GM04504 (cell line): Measurements from ENCODE around the gene GEMIN7.
"Not testable (repeated sequence)": the region's sequence is repeated elsewhere in the genome, so short reads cannot be mapped to it uniquely, and the experiment has no call there.

Source experiments
- DNase-seq: peaks from one replicate; pipeline ENCODE4 v3.0.0-alpha.2; 2012; ENCODE audit warnings: low read depth

GEMIN7 gene

DNA sequence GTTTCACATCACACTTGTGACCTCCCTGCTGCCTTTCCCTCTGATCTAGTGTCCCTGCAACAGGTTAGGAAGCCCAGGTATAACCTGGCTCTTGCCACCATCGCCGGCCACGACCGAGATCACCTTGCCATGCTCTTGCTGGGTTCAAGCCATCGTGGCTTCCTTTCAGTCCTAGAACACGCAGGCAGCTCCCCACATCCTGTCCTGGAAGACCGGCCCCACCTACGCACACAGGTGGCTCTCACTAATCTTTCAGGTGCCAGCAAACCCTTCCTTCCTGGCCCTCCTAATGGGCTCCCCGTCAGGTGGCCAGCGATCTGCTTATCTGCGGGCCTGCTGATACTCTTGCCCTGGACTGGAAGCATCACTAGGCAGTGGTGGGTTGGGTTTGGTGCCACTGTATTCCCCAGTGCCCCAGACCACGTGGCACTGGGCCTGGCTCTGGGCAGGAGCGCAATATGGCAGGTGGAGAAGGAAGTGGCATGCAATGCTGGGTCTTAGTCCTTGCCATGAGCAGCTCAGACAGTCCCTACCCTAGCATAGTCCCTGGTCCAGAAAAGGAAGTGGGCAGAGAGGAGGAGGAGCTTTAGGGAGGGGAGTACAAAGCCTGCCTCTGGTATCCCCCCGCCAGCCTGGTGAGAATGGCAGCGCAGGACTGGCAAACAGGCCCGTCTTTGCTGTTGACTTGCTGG, 25.7 kb downstream of the GEMIN7 start:
- no peak for DNase-seq

DNA sequence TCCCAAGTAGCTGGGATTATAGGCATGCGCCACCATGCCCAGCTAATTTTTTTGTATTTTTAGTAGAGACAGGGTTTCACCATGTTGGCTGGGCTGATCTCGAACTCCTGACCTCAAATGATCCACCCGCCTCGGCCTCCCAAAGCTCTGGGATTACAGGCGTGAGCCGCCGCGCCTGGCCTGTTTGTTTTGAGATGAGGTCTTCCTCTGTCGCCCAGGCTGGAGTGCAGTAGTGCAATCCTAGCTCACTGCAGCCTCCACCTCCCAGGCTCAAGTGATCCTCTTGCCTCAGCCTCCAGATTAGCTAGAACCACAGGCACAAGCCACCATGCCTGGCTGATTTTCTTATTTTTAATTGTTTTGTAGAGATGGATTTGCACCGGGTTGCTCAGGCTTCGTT, 27.3 kb downstream of the GEMIN7 start:
- DNase-seq = not testable (repeated sequence)

DNA sequence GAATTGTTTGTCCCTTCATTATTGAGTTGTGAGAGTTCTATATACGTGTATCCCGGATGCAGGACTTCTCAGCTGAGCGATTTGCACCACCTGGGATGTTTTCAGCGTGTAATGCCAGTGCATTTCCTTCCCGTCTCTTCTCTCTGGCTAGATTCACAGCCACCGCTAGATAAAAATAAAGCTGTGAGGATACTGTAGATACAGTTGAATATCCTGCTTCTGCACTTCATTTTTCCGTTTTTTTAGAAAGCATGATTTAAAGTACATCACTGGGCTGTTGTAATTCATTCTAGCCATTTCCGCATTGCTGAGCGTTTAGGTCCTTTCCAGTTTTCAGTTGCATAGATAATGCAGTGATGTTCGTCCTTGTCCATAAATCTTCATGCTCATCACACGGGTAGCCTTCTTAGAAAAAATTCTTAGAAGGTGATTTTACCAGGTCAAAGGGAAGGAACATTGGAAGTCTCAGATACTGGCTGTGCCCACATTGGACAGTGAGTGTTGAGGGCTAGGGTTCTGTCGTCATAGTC, 28.6 kb downstream of the GEMIN7 start:
- DNase-seq = no peak

DNA sequence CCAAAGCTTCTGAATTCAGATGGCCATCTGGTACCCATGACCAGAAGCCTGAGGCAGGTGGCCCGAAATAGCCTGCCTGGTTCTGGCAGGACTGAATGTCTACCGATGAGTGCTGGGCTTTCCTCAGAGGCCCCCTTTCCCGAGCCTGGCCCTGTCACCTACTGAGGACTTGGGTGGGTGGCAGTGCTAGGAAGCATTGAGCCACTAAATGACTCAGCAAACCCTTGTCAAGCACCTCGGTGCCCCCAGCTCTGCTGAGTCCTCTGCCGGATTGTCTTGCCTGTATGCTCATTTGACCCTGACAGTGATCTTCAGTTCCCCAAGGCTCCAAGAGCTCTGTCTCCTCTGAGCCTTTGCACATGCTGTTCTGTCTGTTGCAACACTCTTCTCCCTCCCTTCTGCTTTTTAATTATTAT, 31.8 kb downstream of the GEMIN7 start:
- no peak for DNase-seq

DNA sequence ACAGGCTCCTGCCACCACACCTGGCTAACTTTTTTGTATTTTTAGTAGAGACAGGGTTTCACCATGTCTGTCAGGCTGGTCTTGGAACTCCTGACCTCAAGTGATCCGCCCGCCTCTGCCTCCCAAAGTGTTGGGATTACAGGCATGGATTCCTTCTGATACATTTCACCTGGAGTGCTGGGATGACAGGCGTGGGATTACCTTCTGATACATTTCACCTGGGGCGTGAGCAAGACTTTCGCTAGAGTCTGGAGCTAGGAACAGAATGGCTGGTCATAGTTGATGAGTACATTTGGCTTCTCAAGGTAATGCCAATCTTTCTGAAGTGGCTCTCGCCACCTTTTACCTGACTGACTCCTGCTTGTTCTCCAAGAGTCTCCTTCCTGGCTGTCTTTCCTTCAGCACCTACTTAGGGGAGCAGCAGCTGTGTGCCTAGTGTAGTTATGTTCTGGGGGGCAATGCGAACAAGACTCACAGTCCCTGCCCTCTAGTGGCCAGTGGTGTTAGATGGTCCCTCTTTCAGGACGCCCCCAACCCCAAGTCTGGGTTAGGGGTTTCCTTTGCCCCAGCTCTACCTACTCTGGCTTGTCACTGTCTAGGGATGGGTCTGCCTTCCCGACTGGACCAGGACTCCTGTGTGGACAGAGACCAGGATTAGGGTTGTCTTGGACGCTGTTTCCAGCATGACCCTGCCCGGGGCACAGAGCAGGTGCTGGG, 33.2 kb downstream of the GEMIN7 start:
- no peak for DNase-seq

DNA sequence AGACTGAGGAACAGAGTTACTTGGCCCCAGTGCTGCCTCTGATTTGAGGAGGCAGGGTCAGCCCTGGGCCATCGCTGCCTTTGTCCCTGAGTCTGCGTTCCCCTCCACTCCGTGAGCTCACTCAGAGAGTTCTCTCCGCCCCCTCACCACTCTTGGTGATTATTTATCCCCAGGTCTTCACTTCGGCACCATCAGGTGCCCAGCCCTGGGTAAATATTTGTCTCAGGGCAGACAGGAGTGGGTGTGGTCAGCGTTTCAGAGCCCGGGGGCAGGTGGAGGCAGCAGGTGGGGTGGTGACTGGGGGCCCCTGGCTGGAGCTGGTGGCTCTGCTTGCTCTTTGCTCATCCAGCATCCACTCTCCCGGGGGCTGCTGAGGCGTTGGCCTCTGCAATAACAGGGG, 34.6 kb downstream of the GEMIN7 start:
- DNase-seq = no peak

DNA sequence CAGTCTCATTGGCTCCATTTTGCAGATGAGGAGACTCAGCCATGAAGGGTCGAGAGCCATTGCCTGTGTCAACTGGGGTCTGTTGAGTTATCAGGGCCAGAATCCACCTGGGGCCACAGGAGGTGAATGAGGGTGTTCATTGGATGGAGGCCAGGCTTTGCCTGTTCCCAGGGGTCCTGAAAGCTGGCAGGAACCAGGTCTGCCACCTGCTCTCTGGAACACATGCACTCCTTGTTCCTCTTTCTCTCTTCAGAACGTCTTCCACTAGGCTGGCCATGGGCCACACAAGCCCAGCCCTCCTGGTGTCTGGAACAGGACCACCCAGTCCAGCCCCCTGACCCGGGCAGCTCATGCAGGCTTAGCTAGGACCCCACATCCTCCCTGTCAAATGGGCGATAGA, 35.1 kb downstream of the GEMIN7 start:
- no peak for DNase-seq

DNA sequence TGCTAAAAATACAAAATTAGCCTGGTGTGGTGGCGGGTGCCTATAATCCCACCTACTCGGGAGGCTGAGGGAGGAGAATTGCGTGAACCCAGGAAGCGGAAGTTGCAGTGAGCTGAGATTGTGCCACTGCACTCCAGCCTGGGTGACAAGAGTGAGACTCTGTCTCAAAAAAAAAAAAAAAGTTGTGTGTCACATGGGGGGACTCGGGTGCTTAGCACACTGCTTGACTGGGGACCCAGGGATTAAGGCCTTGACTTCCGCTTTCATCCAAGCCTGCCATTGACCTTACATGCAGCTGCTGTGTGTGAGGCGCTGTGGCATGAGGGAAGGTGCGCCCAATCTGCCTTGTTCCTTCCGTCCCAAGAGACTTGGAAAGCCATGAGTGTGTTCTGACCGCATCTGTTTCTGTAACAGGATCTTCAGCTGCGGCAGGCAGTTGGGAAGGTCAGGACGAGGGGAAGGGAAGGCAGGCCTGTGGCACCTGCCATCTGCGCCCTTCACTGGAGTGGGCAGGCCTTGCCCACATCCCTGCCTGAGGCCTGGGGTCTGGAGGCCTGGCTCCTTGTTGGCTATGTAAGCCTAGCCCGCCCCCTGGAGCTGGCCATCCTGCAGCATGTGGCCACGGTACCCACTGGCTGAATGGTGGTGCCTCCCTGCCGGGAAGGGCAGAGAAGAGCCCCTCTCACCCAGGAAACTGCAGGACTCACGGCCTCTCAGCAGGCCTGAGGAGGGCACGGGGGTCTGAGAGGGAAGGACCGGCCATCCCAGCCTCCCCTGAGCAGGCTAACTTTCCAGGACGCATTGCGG, 37.0 kb downstream of the GEMIN7 start:
- no peak for DNase-seq

DNA sequence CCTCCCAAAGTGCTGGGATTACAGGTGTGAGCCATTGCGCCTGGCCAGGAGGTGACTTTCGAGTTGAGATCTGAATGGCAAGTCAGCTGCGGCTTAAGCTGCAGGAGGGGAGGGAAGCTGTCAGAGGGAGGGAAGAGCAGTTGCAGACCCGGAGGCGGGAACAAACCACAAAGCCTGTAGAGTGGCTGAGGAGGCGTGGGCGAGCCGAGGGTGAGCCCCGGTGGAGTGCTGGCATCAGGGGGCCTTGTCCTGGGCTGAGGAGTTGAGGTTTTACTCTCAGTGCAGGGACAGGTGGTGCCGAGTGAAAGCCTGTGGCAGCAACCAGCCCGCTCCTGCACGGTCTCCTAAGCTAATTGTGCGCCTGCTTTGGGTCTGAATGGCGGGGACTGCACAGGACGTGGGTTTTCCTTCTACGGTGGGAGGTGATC, 38.1 kb downstream of the GEMIN7 start:
- no peak for DNase-seq

DNA sequence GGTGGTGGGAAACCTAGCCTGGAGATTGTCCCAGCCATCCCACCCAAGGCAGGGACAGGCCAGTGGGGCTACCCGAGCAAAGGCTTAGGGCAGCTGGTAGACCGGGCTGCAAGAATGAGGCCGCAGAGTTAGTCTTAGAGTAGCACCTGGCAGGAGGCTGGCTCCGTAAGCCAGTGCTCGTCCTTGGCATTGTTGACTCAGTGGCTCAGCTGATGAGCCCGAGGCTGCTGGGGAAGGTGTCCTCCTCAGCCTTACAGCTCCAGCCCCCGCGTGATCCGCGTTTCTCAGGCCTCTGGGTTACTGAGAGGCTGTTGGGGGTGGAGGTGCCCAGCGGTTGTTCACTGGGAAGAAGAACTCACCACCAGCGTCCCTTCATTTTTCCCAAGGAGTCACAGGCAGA, 38.6 kb downstream of the GEMIN7 start:
- no peak for DNase-seq

DNA sequence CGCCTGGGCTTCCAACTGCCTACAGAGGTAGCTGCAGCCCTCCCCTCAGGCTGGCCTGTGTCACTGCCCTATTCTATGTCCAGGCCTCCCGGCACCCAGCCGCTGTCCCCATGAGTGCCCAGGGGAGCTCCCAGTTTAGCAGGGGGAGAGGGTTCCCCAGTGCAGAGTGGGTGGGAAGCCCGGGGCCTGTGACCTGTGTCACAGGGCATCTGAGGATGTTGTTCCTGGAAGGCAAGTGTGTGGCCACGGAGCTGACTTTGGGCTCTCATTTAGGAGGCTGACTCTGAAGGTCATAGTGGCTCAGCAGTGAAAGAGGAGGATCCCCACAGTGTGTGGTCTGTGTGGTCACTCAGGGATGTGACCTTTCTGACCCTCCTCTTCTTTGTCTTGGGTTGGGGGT, 39.0 kb downstream of the GEMIN7 start:
- no peak for DNase-seq

DNA sequence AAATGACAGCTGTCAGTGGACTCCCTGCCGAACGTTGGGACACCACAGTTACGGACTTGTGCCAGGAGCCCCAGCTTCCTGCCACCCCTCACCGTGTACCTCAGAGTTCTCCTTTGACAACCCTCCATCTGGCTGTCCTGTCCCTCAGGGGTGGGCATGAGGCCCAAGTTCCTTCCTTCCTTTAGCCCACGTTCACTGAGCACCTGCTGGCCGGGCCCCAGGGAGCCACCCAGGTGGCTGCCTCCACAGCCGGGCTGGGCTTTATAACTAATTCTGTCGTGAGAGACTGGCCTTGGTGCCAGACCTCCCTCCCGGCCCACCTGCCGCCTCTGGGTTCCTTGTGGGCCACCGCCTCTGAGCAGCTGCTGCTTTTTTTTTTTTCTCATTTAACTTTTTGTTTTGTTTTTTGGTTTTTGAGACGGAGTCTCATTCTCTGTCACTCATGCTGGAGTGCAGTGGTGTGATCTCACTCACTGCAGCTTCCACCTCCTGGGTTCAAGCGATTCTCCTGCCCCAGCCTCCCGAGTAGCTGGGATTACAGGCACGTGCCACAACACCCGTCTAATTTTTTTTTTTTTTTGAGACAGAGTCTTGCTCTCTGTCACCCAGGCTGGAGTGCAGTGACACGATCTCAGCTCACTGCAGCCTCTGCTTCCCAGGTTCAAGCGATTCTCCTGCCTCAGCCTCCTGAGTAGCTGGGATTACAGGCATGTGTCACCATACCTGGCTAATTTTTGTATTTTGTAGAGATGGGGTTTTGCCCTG, 39.7 kb downstream of the GEMIN7 start:
- DNase-seq = not testable (repeated sequence)

DNA sequence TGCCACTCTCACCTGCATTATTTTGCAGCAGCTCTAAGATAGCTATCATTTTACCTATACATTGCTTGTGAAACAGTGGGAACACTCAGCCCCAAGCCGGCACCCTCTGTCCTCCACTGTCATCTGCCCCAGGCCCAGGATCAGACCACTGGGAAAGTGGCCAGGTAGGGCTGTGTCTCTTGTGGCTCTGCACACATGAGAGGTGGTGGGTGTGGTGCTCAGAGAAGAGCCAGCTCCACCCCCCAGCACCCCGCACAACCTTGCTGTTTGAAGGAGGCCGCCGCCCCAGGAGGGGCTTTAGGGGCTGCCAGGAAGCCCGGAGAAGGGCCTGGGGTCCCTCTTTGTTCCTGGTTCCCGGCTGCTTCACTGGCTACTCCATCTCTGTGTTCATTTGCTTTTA, 40.5 kb downstream of the GEMIN7 start:
- DNase-seq = no peak

DNA sequence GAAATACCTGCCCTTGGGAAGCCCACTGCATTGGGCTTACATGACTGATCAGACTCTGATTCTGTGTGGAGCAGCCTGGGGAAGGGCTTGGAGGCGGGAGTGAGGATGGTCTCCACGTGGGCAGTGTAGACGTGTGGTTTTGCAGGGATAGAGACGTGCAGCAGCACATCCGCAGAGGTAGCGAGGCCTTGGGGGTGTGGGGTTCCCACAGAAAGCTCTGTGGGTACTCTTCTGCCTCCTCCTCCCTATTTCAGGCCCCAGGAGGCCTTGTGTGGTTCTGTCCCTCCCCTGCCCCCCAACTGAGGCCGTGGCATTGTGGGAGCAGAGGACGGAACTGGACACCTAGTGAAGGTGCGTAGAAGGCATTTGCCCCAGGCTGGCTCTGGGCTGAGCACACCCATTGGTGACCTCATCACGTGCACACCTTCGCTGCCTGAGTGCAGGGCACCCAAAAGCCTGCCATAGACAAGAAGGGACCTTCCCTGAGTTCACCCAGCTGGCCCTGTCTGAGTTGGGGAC, 42.8 kb downstream of the GEMIN7 start:
- DNase-seq = no peak

DNA sequence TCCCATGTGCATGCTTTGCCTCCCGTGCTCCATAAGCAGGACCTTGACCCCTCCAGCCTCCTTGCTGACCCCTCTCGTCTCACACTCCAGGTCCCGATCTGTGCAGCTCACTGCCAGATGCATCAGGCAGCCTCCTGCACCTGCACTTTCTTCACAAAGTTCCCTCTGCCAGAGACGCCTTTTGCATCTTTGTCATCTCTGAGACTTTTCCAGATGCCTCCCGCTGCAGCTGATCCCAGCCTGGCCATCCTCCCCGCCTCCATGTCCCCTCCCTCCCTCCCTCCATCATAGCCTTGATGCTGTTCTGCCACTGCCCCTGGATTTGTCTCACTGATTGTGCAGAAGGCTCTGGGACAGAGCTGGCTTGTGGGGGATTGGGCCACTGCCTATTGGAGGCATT, 43.8 kb downstream of the GEMIN7 start:
- no peak for DNase-seq

DNA sequence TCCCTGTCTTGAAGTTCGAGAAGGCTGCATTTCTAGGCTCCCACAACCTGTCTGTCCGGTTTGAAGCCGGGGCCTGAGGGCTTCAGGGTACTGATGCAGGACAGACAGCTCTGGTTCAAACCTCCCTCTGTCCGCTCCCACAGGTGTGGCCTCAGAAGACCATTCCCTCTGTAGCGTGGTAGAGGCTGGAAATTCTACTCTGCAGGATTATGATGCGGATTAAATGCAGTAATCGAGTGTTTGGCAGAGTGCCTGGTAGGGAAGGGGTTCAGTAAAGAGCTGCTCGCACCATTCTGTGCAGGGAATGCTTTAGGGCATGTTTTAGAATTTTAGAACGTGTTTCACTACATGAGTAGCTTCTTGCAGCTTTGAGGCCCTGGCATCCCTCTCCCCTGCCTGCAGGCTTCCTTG, 44.4 kb downstream of the GEMIN7 start:
- DNase-seq = no peak

DNA sequence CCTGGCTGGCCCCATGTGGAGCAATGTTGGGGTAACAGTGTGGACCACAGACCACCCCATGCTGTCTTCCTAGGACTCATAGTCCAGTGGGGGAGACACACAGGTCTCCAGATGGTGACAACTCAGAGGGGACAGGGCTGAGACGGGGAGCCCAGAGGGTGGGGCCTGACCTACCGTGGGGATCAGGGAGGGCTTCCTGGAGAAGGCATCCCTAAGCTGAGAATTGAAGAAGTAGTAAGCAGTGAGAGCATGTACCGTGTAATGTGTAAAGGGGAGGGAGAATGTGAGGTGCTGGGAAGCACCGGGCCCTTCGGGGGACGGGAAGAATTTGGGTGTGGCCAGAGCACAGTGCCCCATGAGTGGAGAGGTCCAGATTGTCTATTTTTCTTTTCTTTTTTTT, 45.0 kb downstream of the GEMIN7 start:
- DNase-seq = no peak

DNA sequence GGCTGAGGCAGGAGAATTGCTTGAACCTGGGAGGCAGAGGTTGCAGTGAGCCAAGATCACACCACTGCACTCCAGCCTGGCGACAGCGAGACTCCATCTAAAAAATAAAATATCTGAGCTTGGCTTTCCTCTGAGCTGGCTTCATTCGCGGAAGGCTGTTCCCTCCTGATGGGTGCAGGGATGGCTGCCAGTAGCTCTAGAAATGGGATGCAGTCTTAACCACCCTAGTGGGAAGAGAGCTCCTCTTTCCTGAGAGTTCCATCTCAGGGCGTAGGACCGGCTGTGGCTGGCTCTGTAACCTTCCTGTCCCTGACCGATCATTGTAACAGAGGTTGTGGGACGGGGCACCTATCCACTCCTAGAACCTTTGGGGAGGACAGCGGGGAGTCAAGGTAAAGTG, 46.3 kb downstream of the GEMIN7 start:
- DNase-seq = no peak

DNA sequence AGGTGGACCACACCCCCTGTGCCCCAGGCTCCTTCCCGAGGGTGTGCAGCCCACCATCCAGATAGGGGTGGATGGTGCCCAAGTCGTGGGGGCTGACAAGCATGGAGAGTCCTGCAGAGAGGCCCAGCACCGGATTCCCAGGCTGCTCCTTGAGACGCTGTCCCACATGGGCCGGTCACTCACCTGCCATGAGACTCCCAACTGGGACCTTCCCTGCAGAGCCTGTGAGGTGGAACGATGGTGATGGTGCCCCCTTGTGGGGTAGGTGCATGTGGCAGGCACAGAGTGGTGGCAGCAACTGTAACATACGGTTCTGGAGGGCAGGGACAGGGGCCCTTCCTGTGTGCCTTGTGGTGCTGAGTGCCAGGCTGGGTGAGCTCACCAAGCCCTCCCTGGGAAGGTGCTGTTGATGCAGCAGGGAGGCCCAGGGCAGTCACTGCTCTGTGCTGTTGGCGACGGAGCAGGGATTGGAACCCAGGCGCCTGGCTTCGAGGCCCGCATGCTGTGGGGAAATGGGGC, 47.0 kb downstream of the GEMIN7 start:
- DNase-seq = peak; percentile 19

DNA sequence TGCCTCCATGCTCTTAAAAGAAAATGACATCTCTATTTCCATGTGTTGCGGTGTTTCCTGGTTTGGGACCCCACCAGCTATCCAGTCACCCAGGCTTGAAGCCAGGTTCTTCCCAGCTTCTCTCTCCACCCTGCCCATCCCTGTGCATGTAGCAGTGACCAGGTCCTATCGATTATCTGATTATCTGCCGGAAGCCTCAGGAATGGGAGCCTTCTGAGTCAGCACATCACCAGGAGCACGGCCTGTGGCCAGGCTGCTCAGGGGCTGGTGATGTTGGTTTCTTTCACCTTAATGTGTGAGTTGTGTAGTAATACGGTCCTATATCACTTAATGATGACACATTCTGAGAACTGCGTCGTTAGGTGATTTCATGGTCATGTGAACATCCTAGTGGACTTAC, 47.6 kb downstream of the GEMIN7 start:
- no peak for DNase-seq

DNA sequence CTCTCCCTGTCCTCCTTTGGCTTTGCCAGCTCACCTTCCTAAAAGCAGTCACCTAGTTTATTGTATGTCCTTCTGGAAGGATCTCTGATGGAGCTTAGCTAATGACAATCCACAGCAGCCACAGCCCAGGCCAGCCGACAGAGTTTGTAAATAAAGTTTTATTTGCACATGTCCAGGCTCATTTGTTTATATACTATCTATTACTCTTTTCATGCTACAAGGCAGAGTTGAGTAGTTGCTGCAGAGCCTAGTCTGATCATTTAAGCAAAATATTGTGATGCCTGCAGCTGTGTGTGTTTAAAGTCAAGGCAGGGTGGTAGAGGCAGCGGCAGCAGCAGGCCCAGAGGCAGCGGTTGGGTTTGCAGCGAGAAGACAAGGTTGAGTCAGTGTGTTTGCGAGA, 49.1 kb downstream of the GEMIN7 start:
- DNase-seq = no peak

DNA sequence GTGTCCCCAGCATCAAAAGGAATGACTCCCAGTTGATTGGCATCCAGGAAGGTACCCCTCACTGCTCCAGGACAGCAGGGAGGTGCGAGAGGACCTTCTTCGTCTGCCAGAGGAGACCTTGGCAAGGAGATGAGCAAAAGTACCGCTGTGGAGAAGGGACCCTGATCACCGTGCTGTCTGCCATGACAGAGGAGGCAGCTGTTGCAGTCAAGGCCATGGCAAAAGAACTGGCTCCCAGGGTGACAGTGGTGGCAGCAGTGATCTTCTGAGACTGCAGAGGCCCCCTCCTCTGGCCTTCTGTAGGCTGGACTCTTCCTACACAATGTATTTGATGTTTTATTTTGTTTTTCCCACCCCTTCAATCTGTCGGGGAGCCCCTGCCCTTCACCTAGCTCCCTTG, 49.7 kb downstream of the GEMIN7 start:
- no peak for DNase-seq
